Loucy (cell line): ENCODE data around the gene SIK3.

Source experiments
- H2AFZ ChIP-seq: fragments of 200-600 bp; sonication (generic); 2 replicates; pipeline ENCODE4 v1.6.0; 2016; ENCODE audit warnings: antibody characterized with exemption, mild to moderate bottlenecking, low read length, moderate library complexity
- H3F3A ChIP-seq: fragments of 200-600 bp; 2 replicates; pipeline ENCODE4 v1.6.0; 2016; ENCODE audit warnings: antibody characterized with exemption, low read depth, mild to moderate bottlenecking
- H3K27me3 ChIP-seq: fragments of 200-600 bp; sonication (generic); 2 replicates; pipeline ENCODE4 v1.6.1; 2014; ENCODE audit warnings: low read length, mild to moderate bottlenecking; ENCODE audit not compliant: insufficient read depth, poor library complexity, severe bottlenecking
- H3K36me3 ChIP-seq: fragments of 200-600 bp; sonication (generic); 2 replicates; pipeline ENCODE4 v1.6.1; 2016; ENCODE audit warnings: low read length; ENCODE audit not compliant: insufficient read depth
- H3K4me1 ChIP-seq: fragments of 200-600 bp; sonication (generic); 2 replicates; pipeline ENCODE4 v1.5.1; 2014; ENCODE audit warnings: low read length, mild to moderate bottlenecking; ENCODE audit not compliant: insufficient read depth, poor library complexity, severe bottlenecking
- H3K4me2 ChIP-seq: fragments of 200-600 bp; sonication (generic); 2 replicates; pipeline ENCODE4 v1.6.0; 2014; ENCODE audit warnings: antibody characterized with exemption, low read length, low read depth, mild to moderate bottlenecking; ENCODE audit not compliant: poor library complexity, severe bottlenecking
- H3K4me3 ChIP-seq: fragments of 200-600 bp; sonication (generic); 2 replicates; pipeline ENCODE4 v1.5.1; 2014; ENCODE audit warnings: low read length, mild to moderate bottlenecking, mixed read lengths; ENCODE audit not compliant: poor library complexity, severe bottlenecking
- H3K79me2 ChIP-seq: fragments of 200-600 bp; sonication (generic); 2 replicates; pipeline ENCODE4 v1.6.1; 2014; ENCODE audit warnings: low read length; ENCODE audit not compliant: insufficient read depth
- H3K9ac ChIP-seq: fragments of 200-600 bp; sonication (generic); 2 replicates; pipeline ENCODE4 v1.6.0; 2014; ENCODE audit warnings: mild to moderate bottlenecking, low read depth, low read length, moderate library complexity; ENCODE audit not compliant: poor library complexity, severe bottlenecking
- H3K9me2 ChIP-seq: fragments of 200-600 bp; sonication (generic); replicated peaks from 2 replicates; pipeline ENCODE4 v1.6.1; 2016; ENCODE audit warnings: low read depth, low read length, mixed read lengths
- H3K9me3 ChIP-seq: fragments of 200-600 bp; sonication (generic); 2 replicates; pipeline ENCODE4 v1.6.1; 2014; ENCODE audit warnings: mild to moderate bottlenecking, antibody characterized with exemption, low read length, low read depth; ENCODE audit not compliant: insufficient read depth
- H4K20me1 ChIP-seq: fragments of 200-600 bp; sonication (generic); 2 replicates; pipeline ENCODE4 v1.6.0; 2014; ENCODE audit warnings: antibody characterized with exemption, low read length, mild to moderate bottlenecking; ENCODE audit not compliant: insufficient read depth, poor library complexity, severe bottlenecking
- EZH2phosphoT487 ChIP-seq: fragments of 200-600 bp; IDR thresholded peaks from 2 replicates; pipeline ENCODE4 v1.6.1; 2018; ENCODE audit warnings: antibody characterized with exemption, mild to moderate bottlenecking, moderate library complexity, borderline replicate concordance
- TF ChIP-seq, protein P1 (sequence below): fragments of 200-600 bp; sonication (generic); conservative IDR thresholded peaks from 2 replicates; pipeline ENCODE4 v1.5.1; 2014; ENCODE audit warnings: mild to moderate bottlenecking, antibody characterized with exemption, low read length

Gene SIK3

GRCh38 chr11:117016747-117017146, 81.5 kb downstream of the SIK3 start:
- Histone ChIP-seq H3K79me2 (peaks cover 51% of the 10 kb centered on the region), H2AFZ (no peak overlapping the region), H3K36me3 (no peaks in the 10 kb centered on the region), H3K9ac (no peak overlapping the region), H3F3A (no peaks in the 10 kb centered on the region), H3K27me3 (no peaks in the 10 kb centered on the region), H3K4me1 (peaks cover 29% of the 10 kb centered on the region), H3K4me3 (no peak overlapping the region), H3K9me2 (no peaks in the 10 kb centered on the region), H3K9me3 (no peaks in the 10 kb centered on the region; the same call in 1 of the 2 replicates), H4K20me1 (peaks cover 23% of the 10 kb centered on the region), H3K4me2 (no peak overlapping the region)
- TF ChIP-seq EZH2phosphoT487: no peak
- TF ChIP-seq, protein P1, sequence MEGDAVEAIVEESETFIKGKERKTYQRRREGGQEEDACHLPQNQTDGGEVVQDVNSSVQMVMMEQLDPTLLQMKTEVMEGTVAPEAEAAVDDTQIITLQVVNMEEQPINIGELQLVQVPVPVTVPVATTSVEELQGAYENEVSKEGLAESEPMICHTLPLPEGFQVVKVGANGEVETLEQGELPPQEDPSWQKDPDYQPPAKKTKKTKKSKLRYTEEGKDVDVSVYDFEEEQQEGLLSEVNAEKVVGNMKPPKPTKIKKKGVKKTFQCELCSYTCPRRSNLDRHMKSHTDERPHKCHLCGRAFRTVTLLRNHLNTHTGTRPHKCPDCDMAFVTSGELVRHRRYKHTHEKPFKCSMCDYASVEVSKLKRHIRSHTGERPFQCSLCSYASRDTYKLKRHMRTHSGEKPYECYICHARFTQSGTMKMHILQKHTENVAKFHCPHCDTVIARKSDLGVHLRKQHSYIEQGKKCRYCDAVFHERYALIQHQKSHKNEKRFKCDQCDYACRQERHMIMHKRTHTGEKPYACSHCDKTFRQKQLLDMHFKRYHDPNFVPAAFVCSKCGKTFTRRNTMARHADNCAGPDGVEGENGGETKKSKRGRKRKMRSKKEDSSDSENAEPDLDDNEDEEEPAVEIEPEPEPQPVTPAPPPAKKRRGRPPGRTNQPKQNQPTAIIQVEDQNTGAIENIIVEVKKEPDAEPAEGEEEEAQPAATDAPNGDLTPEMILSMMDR: no peak

DNA sequence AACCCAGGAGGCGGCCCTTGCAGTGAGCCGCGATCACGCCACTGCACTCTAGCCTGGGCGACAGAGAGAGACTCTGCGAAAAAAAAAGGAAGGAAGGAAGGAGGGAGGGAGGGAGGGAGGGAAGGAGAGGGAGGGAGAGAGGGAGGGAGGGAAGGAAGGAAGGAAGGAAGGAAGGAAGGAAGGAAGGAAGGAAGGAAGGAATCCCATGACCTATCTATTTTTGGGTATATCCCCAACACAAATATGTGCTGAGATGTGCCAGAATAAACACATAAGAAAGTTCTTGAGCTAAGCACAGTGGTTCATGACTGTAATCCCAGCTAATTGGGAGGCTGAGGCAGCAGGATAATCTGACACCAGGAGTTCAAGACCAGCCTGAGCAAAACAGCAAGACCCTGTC, 82.0 kb downstream of the SIK3 start:
- Histone ChIP-seq H3K79me2 (peaks cover 50% of the 10 kb centered on the region), H3F3A (no peaks in the 10 kb centered on the region), H3K9me3 (no peaks in the 10 kb centered on the region; the same call in 1 of the 2 replicates), H3K4me1 (peaks cover 30% of the 10 kb centered on the region), H3K4me2 (no peak overlapping the region), H4K20me1 (peaks cover 19% of the 10 kb centered on the region), H2AFZ (no peak overlapping the region), H3K4me3 (no peak overlapping the region), H3K36me3 (no peaks in the 10 kb centered on the region), H3K9me2 (no peaks in the 10 kb centered on the region), H3K27me3 (no peaks in the 10 kb centered on the region), H3K9ac (no peak overlapping the region)
- TF ChIP-seq, protein P1: no peak
- TF ChIP-seq EZH2phosphoT487: no peak

DNA sequence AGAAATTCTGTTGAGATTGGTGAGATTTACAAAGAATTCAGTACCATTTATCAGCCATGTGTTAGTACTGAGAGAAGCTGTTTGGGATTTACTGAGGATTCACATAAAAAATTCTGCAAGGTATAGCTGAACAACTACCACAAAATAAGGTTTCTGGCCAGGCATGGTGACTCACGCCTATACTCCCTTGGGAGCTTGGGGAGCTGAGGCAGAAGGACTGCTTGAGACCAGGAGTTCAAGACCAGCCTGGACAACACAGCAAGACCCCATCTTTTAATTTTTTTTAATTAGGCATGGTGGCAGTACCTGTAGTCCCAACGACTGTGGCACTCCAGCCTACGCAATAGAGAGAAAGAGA, 86.7 kb downstream of the SIK3 start:
- no peak overlapping the region for H3K4me2 ChIP-seq
- H3K4me3 ChIP-seq: no peak overlapping the region
- H3K9ac ChIP-seq: no peak overlapping the region
- no peak for TF ChIP-seq EZH2phosphoT487
- TF ChIP-seq, protein P1: no peak
- peaks cover 6% of the 10 kb centered on the region for H3K4me1 ChIP-seq
- H3K9me2 ChIP-seq: no peaks in the 10 kb centered on the region
- H4K20me1 ChIP-seq: peaks cover 4% of the 10 kb centered on the region
- no peaks in the 10 kb centered on the region for H3K27me3 ChIP-seq
- H3K79me2 ChIP-seq: peaks cover 39% of the 10 kb centered on the region
- H2AFZ ChIP-seq: no peak overlapping the region
- H3F3A ChIP-seq: no peaks in the 10 kb centered on the region
- no peaks in the 10 kb centered on the region for H3K36me3 ChIP-seq
- no peaks in the 10 kb centered on the region for H3K9me3 ChIP-seq
